ENCODE results near the gene OR10H1.
"Not testable (repeated sequence)": the region's sequence is repeated elsewhere in the genome, so short reads cannot be mapped to it uniquely, and the experiment has no call there.

The OR10H1 gene

GRCh38 chr19:15815306-15815705 lies at the start of gene OR10H1:
TSS of gene OR10H1 (minus strand) at chr19:15815664. CDS start at chr19:15808037, 7,627 bp downstream.
- DNase-seq (ENCODE audit: low spot score) (no peak), FAIRE-seq (no peak)

GRCh38 chr19:15864824-15865223 lies 49.4 kb upstream of the OR10H1 start:
- FAIRE-seq (no peak), DNase-seq (ENCODE audit: low spot score) (peak; percentile 55)

- peak; percentile 87 for FAIRE-seq
- DNase-seq (ENCODE audit: low spot score) = peak; percentile 96
Measured at GRCh38 chr19:15863272-15863671, 47.8 kb upstream of the OR10H1 start.

GRCh38 chr19:15862444-15862843 lies 47.0 kb upstream of the OR10H1 start:
- DNase-seq (ENCODE audit: low spot score) (no peak), FAIRE-seq (no peak)

GRCh38 chr19:15860522-15860921 lies 45.1 kb upstream of the OR10H1 start:
- DNase-seq (ENCODE audit: low spot score) (peak; percentile 11), FAIRE-seq (no peak)

- FAIRE-seq (no peak), DNase-seq (ENCODE audit: low spot score) (no peak)
Measured at GRCh38 chr19:15859187-15859586, 43.7 kb upstream of the OR10H1 start.

- FAIRE-seq = no peak
- no peak for DNase-seq (ENCODE audit: low spot score)
Measured at GRCh38 chr19:15850385-15850784, 34.9 kb upstream of the OR10H1 start.

- no peak for FAIRE-seq
- no peak for DNase-seq (ENCODE audit: low spot score)
Measured at GRCh38 chr19:15846923-15847322, 31.5 kb upstream of the OR10H1 start.

GRCh38 chr19:15843894-15844222 lies 28.4 kb upstream of the OR10H1 start:
- FAIRE-seq; DNase-seq (ENCODE audit: low spot score): not testable (repeated sequence)

- DNase-seq (ENCODE audit: low spot score) = no peak
- FAIRE-seq = no peak
Measured at GRCh38 chr19:15843203-15843893, 27.9 kb upstream of the OR10H1 start.

GRCh38 chr19:15841875-15842569 lies 26.6 kb upstream of the OR10H1 start:
- DNase-seq (ENCODE audit: low spot score) (no peak), FAIRE-seq (no peak)

GRCh38 chr19:15840833-15841232 lies 25.4 kb upstream of the OR10H1 start:
- FAIRE-seq (no peak), DNase-seq (ENCODE audit: low spot score) (no peak)

- not testable (repeated sequence) for FAIRE-seq; DNase-seq (ENCODE audit: low spot score)
Measured at GRCh38 chr19:15839888-15840287, 24.4 kb upstream of the OR10H1 start.

- FAIRE-seq (no peak), DNase-seq (ENCODE audit: low spot score) (no peak)
Measured at GRCh38 chr19:15838351-15838750, 22.9 kb upstream of the OR10H1 start.

GRCh38 chr19:15837221-15837731 lies 21.8 kb upstream of the OR10H1 start:
- DNase-seq (ENCODE audit: low spot score) = peak; percentile 75
- no peak for FAIRE-seq

GRCh38 chr19:15836330-15837220 lies 21.1 kb upstream of the OR10H1 start:
- peak; percentile 95 for DNase-seq (ENCODE audit: low spot score)
- FAIRE-seq = peak; percentile 91

GRCh38 chr19:15835565-15836329 lies 20.3 kb upstream of the OR10H1 start:
- peak; percentile 98 for FAIRE-seq

GRCh38 chr19:15834232-15834631 lies 18.8 kb upstream of the OR10H1 start:
- not testable (repeated sequence) for DNase-seq (ENCODE audit: low spot score); FAIRE-seq

More at GRCh38 chr19:15835565-15836329, 20.3 kb upstream of the OR10H1 start:
- DNase-seq (ENCODE audit: low spot score) = peak; percentile 92

GRCh38 chr19:15831626-15832025 lies 16.2 kb upstream of the OR10H1 start:
- FAIRE-seq (no peak), DNase-seq (ENCODE audit: low spot score) (no peak)

- DNase-seq (ENCODE audit: low spot score) (no peak), FAIRE-seq (no peak)
Measured at GRCh38 chr19:15829786-15830185, 14.3 kb upstream of the OR10H1 start.

GRCh38 chr19:15829306-15829698 lies 13.8 kb upstream of the OR10H1 start:
- DNase-seq (ENCODE audit: low spot score) (peak; percentile 83), FAIRE-seq (peak; percentile 76)
